T47D (cell line): Measurements from ENCODE around the gene DNLZ.
"Not testable (repeated sequence)": the region's sequence is repeated elsewhere in the genome, so short reads cannot be mapped to it uniquely, and the experiment has no call there.

ENCODE experiments used
- DNase-seq, 2 experiments: peaks; one replicate each; pipeline versions ENCODE4 v3.0.0 to v3.0.0-alpha.2; 2011 to 2012; ENCODE audit warnings: low read depth in 1 of 2, low spot score in 1 of 2
- JUND ChIP-seq: IDR thresholded peaks from 2 replicates; pipeline ENCODE4 v1.6.1; 2012; ENCODE audit warnings: low read depth
- in situ Hi-C: cut with HindIII; loops from 2 replicates; pipeline ENCODE4 v1.10.0; 2016; ENCODE audit warnings: low sequenced_read_pairs, low pct_unique_long_range_greater_than_20kb

The DNLZ gene

GRCh38 chr9:136363106-136363948 lies at the start of gene DNLZ:
DNLZ (minus strand) TSS chr9:136363744; CDS start chr9:136363714, 30 bp downstream.
- no peak for TF ChIP-seq JUND
- DNase-seq: peak; percentile 98 to 99
- in situ Hi-C loops: no loop called here

GRCh38 chr9:136412962-136413361 lies 49.4 kb upstream of the DNLZ start:
- in situ Hi-C loops: no loop called here
- no peak for TF ChIP-seq JUND
- DNase-seq: no peak

- no peak for TF ChIP-seq JUND
- no peak for DNase-seq
- in situ Hi-C loops: no loop called here
These were observed 47.8 kb upstream of the DNLZ start for GRCh38 chr9:136411378-136411777.

GRCh38 chr9:136410500-136411287 lies 47.1 kb upstream of the DNLZ start, which contains the start of the genes ENTR1 and PMPCA:
ENTR1 (minus strand) TSS chr9:136410614; CDS start chr9:136410397, 217 bp downstream.
PMPCA (plus strand) TSS chr9:136410658; CDS start chr9:136410669, 11 bp downstream.
- peak; percentile 94 to 98 for DNase-seq
- in situ Hi-C loops: no loop called here
- TF ChIP-seq JUND: no peak

- in situ Hi-C loops: no loop called here
- peak; percentile 61 to 87 for DNase-seq
These were observed 46.3 kb upstream of the DNLZ start for GRCh38 chr9:136409557-136410455.

GRCh38 chr9:136407911-136408310 lies 44.4 kb upstream of the DNLZ start:
- TF ChIP-seq JUND: no peak
- in situ Hi-C loops: no loop called here
- no peak for DNase-seq

More at GRCh38 chr9:136409557-136410455, 46.3 kb upstream of the DNLZ start:
- no peak for TF ChIP-seq JUND

- DNase-seq, in situ Hi-C loops: not testable (repeated sequence)
These were observed 43.5 kb upstream of the DNLZ start for GRCh38 chr9:136407061-136407460.

GRCh38 chr9:136405904-136406303 lies 42.4 kb upstream of the DNLZ start:
- DNase-seq, in situ Hi-C loops: not testable (repeated sequence)

GRCh38 chr9:136405481-136405880 lies 41.9 kb upstream of the DNLZ start:
- DNase-seq: no peak
- no peak for TF ChIP-seq JUND
- in situ Hi-C loops: no loop called here

- in situ Hi-C loops: no loop called here
- DNase-seq: no peak
- TF ChIP-seq JUND: no peak
These were observed 41.2 kb upstream of the DNLZ start for GRCh38 chr9:136404801-136405136.

- DNase-seq: no peak
- TF ChIP-seq JUND: no peak
These were observed 40.6 kb upstream of the DNLZ start for GRCh38 chr9:136403915-136404800.

More at GRCh38 chr9:136403915-136404800, 40.6 kb upstream of the DNLZ start:
- in situ Hi-C loops: no loop called here
